IPS-18c (cell line): ENCODE results near the gene CALD1.

Experiments
- H3K4me3 ChIP-seq: 2 replicates; pipeline ENCODE4 v1.7.0; 2013; ENCODE audit warnings: low read depth, mild to moderate bottlenecking, low read length, moderate library complexity; ENCODE audit not compliant: insufficient read depth
- H3K9me3 ChIP-seq: one replicate; pipeline ENCODE4 v1.6.1; 2013; ENCODE audit warnings: mild to moderate bottlenecking, low read length, moderate library complexity; ENCODE audit not compliant: control insufficient read depth, insufficient read depth

Gene CALD1

DNA sequence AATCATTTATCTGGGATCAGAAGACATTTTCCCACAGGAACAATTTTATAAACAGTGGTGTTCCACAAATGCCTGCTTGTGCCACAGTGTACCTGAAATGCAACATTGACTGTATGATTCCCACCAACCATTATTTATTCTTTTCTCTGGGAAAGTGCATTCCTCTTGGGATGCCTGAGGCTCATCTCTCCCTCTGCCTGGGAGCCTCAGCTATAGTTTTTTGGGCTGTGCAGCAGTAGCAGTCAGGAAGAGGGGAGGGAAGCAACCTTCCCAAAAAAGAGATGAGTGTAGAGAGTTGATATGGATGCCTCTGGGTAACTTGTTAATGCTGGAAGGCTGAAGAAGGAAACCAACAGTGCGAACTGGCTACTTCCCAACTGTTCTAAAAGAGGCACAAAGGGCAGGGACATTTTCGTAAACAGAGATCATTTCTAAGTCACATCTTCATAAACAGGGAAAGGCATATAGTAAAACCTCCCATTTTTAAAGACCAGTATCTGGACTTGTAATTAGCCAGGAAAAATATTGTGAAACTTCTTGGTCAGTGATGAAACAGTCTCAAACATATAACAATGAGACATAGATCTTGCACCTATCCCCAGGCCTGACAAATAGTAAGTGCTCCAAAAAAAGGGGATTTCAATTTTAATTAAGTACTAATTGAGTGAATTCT is 1.4 kb upstream of the CALD1 start:
- Histone ChIP-seq H3K4me3 (no peak overlapping the region), H3K9me3 (no peaks in the 10 kb centered on the region)

GRCh38 chr7:134779741-134780065 is 269 bp downstream of the CALD1 start:
- peak overlapping the region; percentile 62 for H3K4me3 ChIP-seq
- no peaks in the 10 kb centered on the region for H3K9me3 ChIP-seq

DNA sequence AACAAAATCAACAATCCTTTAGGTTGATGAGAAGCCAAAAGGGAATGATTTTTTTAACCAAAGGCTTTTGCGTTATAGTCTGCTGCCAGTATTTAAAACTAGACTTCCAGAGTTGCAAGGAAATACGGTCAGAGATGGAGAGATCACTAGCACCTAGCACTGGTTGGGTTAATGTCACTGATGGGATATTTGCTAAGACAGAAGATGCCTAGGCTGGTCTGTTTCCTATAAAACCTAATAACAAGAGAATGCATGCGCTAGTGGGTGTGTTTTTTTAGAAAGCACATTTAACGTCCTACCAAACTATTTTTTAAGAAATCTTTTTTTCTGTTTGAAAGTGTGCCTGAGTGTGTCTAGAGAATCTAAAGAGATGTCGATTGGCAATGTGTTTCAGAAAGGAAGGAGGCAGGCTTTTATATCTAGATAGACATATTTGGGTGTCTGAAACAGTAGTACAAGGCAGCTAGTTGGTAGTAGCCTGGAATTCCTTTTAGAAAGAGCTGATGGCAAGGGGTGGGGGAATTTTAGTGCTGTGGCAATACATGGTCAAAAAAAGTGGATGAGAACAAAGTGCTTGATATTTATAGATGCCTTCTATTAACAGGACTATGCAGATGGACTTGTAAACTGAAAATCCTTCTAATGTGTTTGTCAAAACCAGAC is 863 bp downstream of the CALD1 start:
- peak overlapping the region; percentile 62 for H3K4me3 ChIP-seq
- H3K9me3 ChIP-seq = no peaks in the 10 kb centered on the region

- Histone ChIP-seq H3K4me3 (0 out of 2 replicates have a peak overlapping the region, but pooled peaks have one; percentile 62), H3K9me3 (no peaks in the 10 kb centered on the region)
Measured at GRCh38 chr7:134781171-134781570, 1.7 kb downstream of the CALD1 start.

GRCh38 chr7:134782121-134782623 is 2.7 kb downstream of the CALD1 start:
- Histone ChIP-seq H3K4me3 (no peak overlapping the region), H3K9me3 (no peaks in the 10 kb centered on the region)

DNA sequence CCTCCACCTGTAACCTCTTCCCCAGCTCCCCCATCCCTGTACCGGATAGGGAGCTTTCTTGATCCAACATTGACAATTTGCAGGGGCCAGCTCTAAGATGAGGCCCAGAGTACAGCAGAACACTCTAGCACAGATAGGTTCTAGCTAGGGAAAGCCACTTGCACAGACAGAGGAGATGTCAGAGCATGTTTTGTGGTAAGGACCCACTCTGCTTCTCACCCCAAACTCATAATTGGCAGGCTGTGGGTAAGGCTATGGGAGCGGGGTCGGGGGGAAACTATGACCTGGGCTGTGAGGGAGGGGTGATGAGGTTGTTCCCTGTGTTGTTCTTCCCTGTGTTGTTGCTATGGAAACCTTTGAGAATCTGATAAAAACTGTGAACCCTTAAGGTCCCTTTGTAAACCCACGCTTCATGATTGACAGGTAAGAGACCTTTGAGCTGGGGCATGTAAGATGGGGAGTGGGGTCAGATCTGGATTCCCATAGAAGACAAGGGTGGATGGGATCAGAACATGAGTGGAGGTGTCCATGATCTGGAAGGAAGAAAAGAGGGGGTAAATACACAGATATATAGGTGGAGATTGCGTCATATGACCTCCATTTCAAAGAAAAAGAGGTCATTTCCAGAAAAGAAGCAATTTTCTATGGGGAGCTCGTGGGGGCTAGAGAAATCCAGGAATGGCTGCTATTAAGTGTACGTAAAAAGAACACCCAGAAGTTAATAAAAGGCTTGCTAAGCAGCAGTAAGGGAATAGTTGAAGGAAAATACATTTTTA is 4.0 kb downstream of the CALD1 start:
- H3K4me3 ChIP-seq = no peak overlapping the region
- no peaks in the 10 kb centered on the region for H3K9me3 ChIP-seq

DNA sequence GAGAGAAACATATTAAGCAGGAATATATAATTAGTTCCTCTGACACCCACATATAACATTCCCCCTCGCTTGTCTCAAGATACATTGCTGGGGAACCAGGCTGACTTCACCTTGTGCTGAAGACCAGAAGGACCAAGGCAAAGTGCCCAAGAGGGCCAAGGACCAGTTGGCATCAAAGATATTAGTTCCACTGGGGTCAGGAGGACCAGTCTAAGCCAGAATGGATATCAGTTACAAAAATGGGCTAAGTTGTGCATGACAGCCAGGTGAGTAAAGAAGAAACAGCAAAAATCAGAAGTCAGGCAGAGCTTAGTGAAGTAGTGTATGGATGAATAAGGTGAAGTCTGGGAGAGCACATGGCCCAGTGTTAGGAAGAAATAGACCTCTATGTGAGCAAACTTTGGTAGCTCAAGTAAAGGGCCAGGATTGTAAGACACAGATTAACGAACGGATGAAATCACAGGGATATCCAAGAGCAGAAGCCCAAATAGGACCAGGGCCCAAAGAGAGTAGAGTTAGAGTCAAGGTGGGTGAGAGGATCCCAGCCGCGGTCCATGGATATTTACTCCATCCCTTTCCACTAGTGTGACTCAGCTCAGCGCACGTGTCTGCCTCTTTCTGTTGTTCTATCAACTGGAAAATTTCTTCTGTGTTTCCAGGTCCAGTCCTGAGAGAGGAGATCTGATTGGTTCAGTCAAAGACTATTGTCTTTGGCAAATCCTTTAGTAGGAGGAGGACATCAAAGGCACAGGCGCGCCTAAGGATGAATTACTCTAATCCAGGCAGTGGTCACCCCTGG is 5.0 kb downstream of the CALD1 start:
- H3K4me3 ChIP-seq = no peak overlapping the region

DNA sequence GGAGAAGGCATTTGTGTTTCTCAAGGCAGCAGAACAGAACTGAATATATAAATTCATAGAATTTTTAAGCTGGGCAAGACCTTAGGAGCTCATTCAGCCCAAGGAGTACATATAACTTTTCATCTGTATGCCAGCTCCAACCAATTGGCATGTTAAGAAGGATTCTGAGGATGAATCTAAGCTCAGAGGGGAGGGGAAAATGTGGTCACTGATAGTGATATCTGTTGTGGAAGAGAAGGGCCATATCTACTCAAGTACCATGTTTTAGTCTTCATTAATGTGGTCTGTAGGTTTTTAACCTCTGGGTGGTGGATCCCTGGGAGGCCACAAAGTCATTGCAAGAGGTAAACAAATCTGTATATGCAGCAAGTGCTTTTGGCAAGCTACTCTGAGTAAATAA is 6.4 kb downstream of the CALD1 start:
- no peak overlapping the region for H3K4me3 ChIP-seq
- no peaks in the 10 kb centered on the region for H3K9me3 ChIP-seq

More for the DNA sequence above, 5.0 kb downstream of the CALD1 start:
- no peaks in the 10 kb centered on the region for H3K9me3 ChIP-seq

- no peak overlapping the region for H3K4me3 ChIP-seq
Measured at GRCh38 chr7:134787064-134787463, 7.6 kb downstream of the CALD1 start.

GRCh38 chr7:134787720-134788119 is 8.3 kb downstream of the CALD1 start:
- H3K9me3 ChIP-seq = peaks cover 2% of the 10 kb centered on the region
- no peak overlapping the region for H3K4me3 ChIP-seq

More at GRCh38 chr7:134787064-134787463, 7.6 kb downstream of the CALD1 start:
- peaks cover 2% of the 10 kb centered on the region for H3K9me3 ChIP-seq

GRCh38 chr7:134788191-134788590 is 8.8 kb downstream of the CALD1 start:
- Histone ChIP-seq H3K9me3 (peaks cover 2% of the 10 kb centered on the region), H3K4me3 (no peak overlapping the region)

DNA sequence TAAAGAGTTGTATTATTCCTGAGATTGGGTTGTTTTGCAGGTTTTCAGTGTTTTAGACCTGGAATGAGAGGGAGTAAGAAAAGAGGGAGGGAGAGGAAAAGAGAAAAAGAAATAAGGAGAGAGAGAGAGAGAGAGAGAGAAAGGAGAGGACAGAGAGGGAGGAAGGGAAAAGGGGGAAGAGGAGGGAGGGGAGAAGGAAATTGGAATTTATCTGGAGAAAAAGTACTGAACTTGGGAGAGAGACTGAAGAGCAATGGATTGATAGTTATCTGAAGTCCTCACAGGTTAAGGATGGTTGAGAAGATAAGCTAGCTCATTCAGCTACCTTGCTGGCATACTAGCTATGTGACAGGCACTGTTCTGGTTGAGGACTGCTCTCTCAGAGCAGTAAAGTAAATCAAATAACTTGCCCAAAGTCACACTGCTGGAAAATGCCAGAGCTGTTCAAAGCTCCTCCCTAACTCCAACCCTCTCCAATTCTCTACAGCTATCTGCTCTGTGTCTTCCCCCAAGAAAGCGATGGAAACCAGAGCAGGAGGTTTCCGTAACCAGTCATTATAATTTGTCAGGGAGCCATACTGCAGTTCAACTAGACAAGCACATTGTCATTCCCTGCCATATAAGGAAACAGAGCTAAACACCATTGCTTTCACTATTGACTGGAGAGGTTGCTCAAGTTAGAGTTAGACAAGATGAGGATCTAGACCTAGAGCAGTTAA is 10.7 kb downstream of the CALD1 start:
- peaks cover 2% of the 10 kb centered on the region for H3K9me3 ChIP-seq

DNA sequence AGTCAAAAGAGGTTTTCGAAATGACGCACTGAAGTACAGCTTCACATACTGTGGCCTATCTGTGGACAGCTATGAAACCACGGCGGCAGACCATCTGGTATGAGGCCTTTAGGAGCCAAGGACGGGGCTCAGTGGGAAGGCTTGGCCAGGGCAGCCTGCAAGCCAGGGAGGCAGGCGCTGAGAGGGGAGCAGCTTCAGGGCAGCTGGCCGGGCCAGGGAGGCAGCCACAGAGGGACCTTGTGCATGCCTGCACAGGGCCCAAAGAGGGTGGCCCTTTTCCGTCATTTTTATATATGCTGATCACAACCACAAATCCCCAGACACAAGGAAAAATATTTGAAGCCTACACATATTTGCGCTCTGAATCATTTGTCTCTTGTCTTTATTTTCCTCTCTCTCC is 13.5 kb downstream of the CALD1 start:
- peaks cover 2% of the 10 kb centered on the region for H3K9me3 ChIP-seq
- H3K4me3 ChIP-seq = no peak overlapping the region

More for the DNA sequence above, 10.7 kb downstream of the CALD1 start:
- no peak overlapping the region for H3K4me3 ChIP-seq

GRCh38 chr7:134795231-134795630 is 15.8 kb downstream of the CALD1 start:
- H3K9me3 ChIP-seq = peaks cover 2% of the 10 kb centered on the region
- no peak overlapping the region for H3K4me3 ChIP-seq

DNA sequence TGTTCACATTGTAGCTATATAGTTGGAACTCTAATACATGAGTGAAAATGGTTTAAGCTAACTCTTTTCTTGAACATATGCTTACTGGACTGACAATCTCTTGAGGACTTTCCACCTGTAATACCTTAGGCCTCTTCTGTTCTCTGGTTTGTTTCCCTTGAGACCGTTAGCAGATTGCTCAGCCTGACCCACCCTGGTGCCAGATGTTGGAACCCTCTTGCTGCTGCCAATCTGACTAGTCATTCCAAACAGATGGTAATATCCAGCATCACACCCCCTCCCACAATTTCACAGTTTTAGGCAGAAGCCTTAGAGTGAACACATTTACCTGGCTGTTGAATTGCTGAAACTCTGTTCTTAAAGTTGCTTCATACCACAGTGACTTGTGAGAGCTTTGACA is 18.7 kb downstream of the CALD1 start:
- H3K4me3 ChIP-seq = no peak overlapping the region
- H3K9me3 ChIP-seq = no peaks in the 10 kb centered on the region

- no peaks in the 10 kb centered on the region for H3K9me3 ChIP-seq
Measured at GRCh38 chr7:134799377-134799776, 19.9 kb downstream of the CALD1 start.

DNA sequence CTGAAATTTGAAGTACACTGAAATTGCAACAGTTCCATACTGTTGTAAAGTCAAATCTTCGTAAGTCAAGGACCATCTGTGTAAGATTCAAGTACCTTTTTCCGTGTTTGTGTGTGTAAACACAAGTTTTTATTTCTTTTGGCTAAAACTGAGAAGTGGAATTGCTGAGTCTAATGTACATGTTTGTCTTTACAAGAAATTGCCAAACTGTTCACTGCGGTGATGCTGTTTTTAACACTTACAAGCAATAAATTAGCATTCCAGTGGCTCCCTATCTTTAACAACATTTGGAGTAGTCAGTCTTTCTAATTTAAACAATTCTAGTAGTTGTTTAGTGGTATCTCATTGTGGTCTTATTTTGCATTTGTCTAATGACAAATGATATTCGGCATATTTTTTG is 23.3 kb downstream of the CALD1 start:
- H3K4me3 ChIP-seq = no peak overlapping the region
- no peaks in the 10 kb centered on the region for H3K9me3 ChIP-seq

More at GRCh38 chr7:134799377-134799776, 19.9 kb downstream of the CALD1 start:
- H3K4me3 ChIP-seq = no peak overlapping the region
